Peyer's patch (tissue), 4 donors: ENCODE measurements around the gene GPC6.

Source experiments
- CTCF ChIP-seq, 6 experiments: fragments of 450-650 bp in 4 of 6; fragments of 200-600 bp in 2 of 6; sonication (generic) in 1 of 6; IDR thresholded peaks; one replicate each; pipeline ENCODE4 v1.5.1; 2017 to 2019; ENCODE audit warnings: antibody characterized with exemption in 6 of 6, mild to moderate bottlenecking in 3 of 6, moderate library complexity in 1 of 6
- POLR2A ChIP-seq, 2 donors: fragments of 450-650 bp; IDR thresholded peaks; one replicate each; pipeline ENCODE4 v1.5.1; 2017; ENCODE audit warnings: antibody characterized with exemption in 2 of 2, mild to moderate bottlenecking in 2 of 2, moderate library complexity in 2 of 2

GRCh38 chr13:94333131-94333820, 1106.7 kb downstream of the GPC6 start:
- TF ChIP-seq POLR2A (IDR thresholded peaks at IDR 0.05) (no peak), CTCF (IDR thresholded peaks at IDR 0.05) (no peak)
